Loucy (cell line): Measurements from ENCODE around the gene HS3ST4.
"Not testable (repeated sequence)": the region's sequence is repeated elsewhere in the genome, so short reads cannot be mapped to it uniquely, and the experiment has no call there.

Source experiments
- H2AFZ ChIP-seq: fragments of 200-600 bp; sonication (generic); 2 replicates; pipeline ENCODE4 v1.6.0; 2016; ENCODE audit warnings: antibody characterized with exemption, mild to moderate bottlenecking, low read length, moderate library complexity
- H3F3A ChIP-seq: fragments of 200-600 bp; 2 replicates; pipeline ENCODE4 v1.6.0; 2016; ENCODE audit warnings: antibody characterized with exemption, low read depth, mild to moderate bottlenecking
- H3K27me3 ChIP-seq: fragments of 200-600 bp; sonication (generic); 2 replicates; pipeline ENCODE4 v1.6.1; 2014; ENCODE audit warnings: low read length, mild to moderate bottlenecking; ENCODE audit not compliant: insufficient read depth, poor library complexity, severe bottlenecking
- H3K36me3 ChIP-seq: fragments of 200-600 bp; sonication (generic); 2 replicates; pipeline ENCODE4 v1.6.1; 2016; ENCODE audit warnings: low read length; ENCODE audit not compliant: insufficient read depth
- H3K4me1 ChIP-seq: fragments of 200-600 bp; sonication (generic); 2 replicates; pipeline ENCODE4 v1.5.1; 2014; ENCODE audit warnings: low read length, mild to moderate bottlenecking; ENCODE audit not compliant: insufficient read depth, poor library complexity, severe bottlenecking
- H3K4me2 ChIP-seq: fragments of 200-600 bp; sonication (generic); 2 replicates; pipeline ENCODE4 v1.6.0; 2014; ENCODE audit warnings: antibody characterized with exemption, low read length, low read depth, mild to moderate bottlenecking; ENCODE audit not compliant: poor library complexity, severe bottlenecking
- H3K4me3 ChIP-seq: fragments of 200-600 bp; sonication (generic); 2 replicates; pipeline ENCODE4 v1.5.1; 2014; ENCODE audit warnings: low read length, mild to moderate bottlenecking, mixed read lengths; ENCODE audit not compliant: poor library complexity, severe bottlenecking
- H3K79me2 ChIP-seq: fragments of 200-600 bp; sonication (generic); 2 replicates; pipeline ENCODE4 v1.6.1; 2014; ENCODE audit warnings: low read length; ENCODE audit not compliant: insufficient read depth
- H3K9ac ChIP-seq: fragments of 200-600 bp; sonication (generic); 2 replicates; pipeline ENCODE4 v1.6.0; 2014; ENCODE audit warnings: mild to moderate bottlenecking, low read depth, low read length, moderate library complexity; ENCODE audit not compliant: poor library complexity, severe bottlenecking
- H3K9me2 ChIP-seq: fragments of 200-600 bp; sonication (generic); replicated peaks from 2 replicates; pipeline ENCODE4 v1.6.1; 2016; ENCODE audit warnings: low read depth, low read length, mixed read lengths
- H3K9me3 ChIP-seq: fragments of 200-600 bp; sonication (generic); 2 replicates; pipeline ENCODE4 v1.6.1; 2014; ENCODE audit warnings: mild to moderate bottlenecking, antibody characterized with exemption, low read length, low read depth; ENCODE audit not compliant: insufficient read depth
- H4K20me1 ChIP-seq: fragments of 200-600 bp; sonication (generic); 2 replicates; pipeline ENCODE4 v1.6.0; 2014; ENCODE audit warnings: antibody characterized with exemption, low read length, mild to moderate bottlenecking; ENCODE audit not compliant: insufficient read depth, poor library complexity, severe bottlenecking
- EZH2phosphoT487 ChIP-seq: fragments of 200-600 bp; IDR thresholded peaks from 2 replicates; pipeline ENCODE4 v1.6.1; 2018; ENCODE audit warnings: antibody characterized with exemption, mild to moderate bottlenecking, moderate library complexity, borderline replicate concordance
- TF ChIP-seq, protein P1 (sequence below): fragments of 200-600 bp; sonication (generic); conservative IDR thresholded peaks from 2 replicates; pipeline ENCODE4 v1.5.1; 2014; ENCODE audit warnings: mild to moderate bottlenecking, antibody characterized with exemption, low read length

The HS3ST4 gene

GRCh38 chr16:26091511-26091910 is 399.8 kb downstream of the HS3ST4 start:
- no peak overlapping the region for H3K9ac ChIP-seq
- H3K79me2 ChIP-seq = no peaks in the 10 kb centered on the region
- no peaks in the 10 kb centered on the region for H3K9me2 ChIP-seq
- H3K4me3 ChIP-seq = no peak overlapping the region
- H3F3A ChIP-seq = no peaks in the 10 kb centered on the region
- H2AFZ ChIP-seq = no peak overlapping the region
- H3K27me3 ChIP-seq = no peaks in the 10 kb centered on the region
- no peaks in the 10 kb centered on the region for H3K4me1 ChIP-seq
- no peak overlapping the region for H3K4me2 ChIP-seq
- H3K36me3 ChIP-seq = no peaks in the 10 kb centered on the region
- TF ChIP-seq EZH2phosphoT487 = no peak
- TF ChIP-seq, protein P1, sequence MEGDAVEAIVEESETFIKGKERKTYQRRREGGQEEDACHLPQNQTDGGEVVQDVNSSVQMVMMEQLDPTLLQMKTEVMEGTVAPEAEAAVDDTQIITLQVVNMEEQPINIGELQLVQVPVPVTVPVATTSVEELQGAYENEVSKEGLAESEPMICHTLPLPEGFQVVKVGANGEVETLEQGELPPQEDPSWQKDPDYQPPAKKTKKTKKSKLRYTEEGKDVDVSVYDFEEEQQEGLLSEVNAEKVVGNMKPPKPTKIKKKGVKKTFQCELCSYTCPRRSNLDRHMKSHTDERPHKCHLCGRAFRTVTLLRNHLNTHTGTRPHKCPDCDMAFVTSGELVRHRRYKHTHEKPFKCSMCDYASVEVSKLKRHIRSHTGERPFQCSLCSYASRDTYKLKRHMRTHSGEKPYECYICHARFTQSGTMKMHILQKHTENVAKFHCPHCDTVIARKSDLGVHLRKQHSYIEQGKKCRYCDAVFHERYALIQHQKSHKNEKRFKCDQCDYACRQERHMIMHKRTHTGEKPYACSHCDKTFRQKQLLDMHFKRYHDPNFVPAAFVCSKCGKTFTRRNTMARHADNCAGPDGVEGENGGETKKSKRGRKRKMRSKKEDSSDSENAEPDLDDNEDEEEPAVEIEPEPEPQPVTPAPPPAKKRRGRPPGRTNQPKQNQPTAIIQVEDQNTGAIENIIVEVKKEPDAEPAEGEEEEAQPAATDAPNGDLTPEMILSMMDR = no peak
- no peaks in the 10 kb centered on the region for H4K20me1 ChIP-seq
- H3K9me3 ChIP-seq = no peaks in the 10 kb centered on the region

DNA sequence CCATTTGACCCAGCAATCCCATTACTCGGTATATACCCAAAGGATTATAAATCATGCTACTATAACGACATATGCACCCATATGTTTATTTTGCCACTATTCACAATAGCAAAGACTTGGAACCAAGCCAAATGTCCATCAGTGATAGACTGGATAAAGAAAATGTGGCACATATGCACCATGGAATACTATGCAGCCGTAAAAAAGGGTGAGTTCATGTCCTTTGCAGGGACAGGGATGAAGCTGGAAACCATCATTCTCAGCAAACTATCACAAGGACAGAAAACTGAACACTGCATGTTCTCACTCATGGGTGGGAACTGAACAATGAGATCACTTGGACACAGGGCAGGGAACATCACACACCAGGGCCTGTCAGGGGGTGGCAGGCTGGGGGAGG is 406.4 kb downstream of the HS3ST4 start:
- not testable (repeated sequence) for H3F3A ChIP-seq

DNA sequence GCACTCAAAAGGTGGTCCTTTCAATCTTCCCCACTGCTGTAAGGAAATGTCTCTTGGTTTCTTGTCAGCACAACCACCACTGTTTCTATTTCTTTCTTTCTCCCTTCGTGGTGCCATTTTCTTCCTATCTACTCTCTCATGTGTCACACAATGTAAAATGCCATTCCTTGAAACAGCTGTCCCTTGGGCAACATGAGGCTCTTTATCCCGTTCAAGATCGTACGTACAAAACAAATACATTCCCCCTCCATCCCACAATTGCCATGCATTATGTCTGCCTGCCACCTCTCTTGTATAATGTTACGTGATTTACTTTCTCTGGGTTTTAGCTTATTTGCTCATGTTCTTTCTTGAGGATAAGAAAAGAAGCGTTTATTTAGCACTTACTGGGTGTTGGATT is 410.6 kb downstream of the HS3ST4 start:
- Histone ChIP-seq H2AFZ (no peak overlapping the region), H4K20me1 (no peaks in the 10 kb centered on the region), H3K9me3 (no peaks in the 10 kb centered on the region), H3K4me3 (no peak overlapping the region), H3K79me2 (no peaks in the 10 kb centered on the region), H3K27me3 (no peaks in the 10 kb centered on the region), H3K36me3 (no peaks in the 10 kb centered on the region), H3K4me2 (no peak overlapping the region), H3F3A (no peaks in the 10 kb centered on the region), H3K9ac (no peak overlapping the region), H3K4me1 (no peaks in the 10 kb centered on the region), H3K9me2 (no peaks in the 10 kb centered on the region)
- TF ChIP-seq, protein P1 = no peak
- no peak for TF ChIP-seq EZH2phosphoT487

More for the DNA sequence above, 406.4 kb downstream of the HS3ST4 start:
- not testable (repeated sequence) for H3K36me3 ChIP-seq, H3K4me2 ChIP-seq, H3K9me3 ChIP-seq, H3K9me2 ChIP-seq, H3K9ac ChIP-seq, H3K4me1 ChIP-seq, H4K20me1 ChIP-seq, H3K27me3 ChIP-seq, H2AFZ ChIP-seq, H3K79me2 ChIP-seq, H3K4me3 ChIP-seq

GRCh38 chr16:26108836-26109505 is 417.2 kb downstream of the HS3ST4 start:
- TF ChIP-seq, protein P1 = no peak
- TF ChIP-seq EZH2phosphoT487 = no peak
- Histone ChIP-seq H3K27me3 (no peaks in the 10 kb centered on the region), H3K9me3 (no peaks in the 10 kb centered on the region), H3K9me2 (no peaks in the 10 kb centered on the region), H3K4me2 (no peak overlapping the region), H3K9ac (no peak overlapping the region), H3K79me2 (no peaks in the 10 kb centered on the region), H3K36me3 (no peaks in the 10 kb centered on the region), H2AFZ (no peak overlapping the region), H3F3A (no peaks in the 10 kb centered on the region), H3K4me3 (no peak overlapping the region), H3K4me1 (no peaks in the 10 kb centered on the region), H4K20me1 (no peaks in the 10 kb centered on the region)
